CD4-positive, alpha-beta T cell treated with Interleukin-17A for 1 hour (primary cell): ENCODE results near the gene MYO7B.

Experiments
- DNase-seq: peaks from one replicate; pipeline ENCODE4 v3.0.0-alpha.2; 2020

MYO7B gene

GRCh38 chr2:127575185-127575765 is 39.8 kb downstream of the MYO7B start:
- no peak for DNase-seq

GRCh38 chr2:127575941-127576432 is 40.5 kb downstream of the MYO7B start:
- no peak for DNase-seq

GRCh38 chr2:127576433-127577207 is 41.1 kb downstream of the MYO7B start:
- DNase-seq, result no peak

- DNase-seq, result no peak
Observed at GRCh38 chr2:127577208-127577475, 41.7 kb downstream of the MYO7B start.

GRCh38 chr2:127577503-127577902 is 42.0 kb downstream of the MYO7B start:
- no peak for DNase-seq

GRCh38 chr2:127577973-127578372 is 42.5 kb downstream of the MYO7B start:
- no peak for DNase-seq

- no peak for DNase-seq
Observed at GRCh38 chr2:127578411-127578810, 42.9 kb downstream of the MYO7B start.

GRCh38 chr2:127579231-127579630 is 43.7 kb downstream of the MYO7B start:
- no peak for DNase-seq

GRCh38 chr2:127580167-127581049 is 44.9 kb downstream of the MYO7B start:
- no peak for DNase-seq

GRCh38 chr2:127581050-127581345 is 45.5 kb downstream of the MYO7B start:
- no peak for DNase-seq

- no peak for DNase-seq
Observed at GRCh38 chr2:127581516-127582490, 46.3 kb downstream of the MYO7B start.

- DNase-seq, result no peak
Observed at GRCh38 chr2:127582863-127583861, 47.7 kb downstream of the MYO7B start.

- DNase-seq, result no peak
Observed at GRCh38 chr2:127584047-127584446, 48.6 kb downstream of the MYO7B start.

- no peak for DNase-seq
Observed at GRCh38 chr2:127584516-127585033, 49.1 kb downstream of the MYO7B start.

GRCh38 chr2:127585270-127585807 is 49.9 kb downstream of the MYO7B start:
- no peak for DNase-seq

GRCh38 chr2:127586136-127586535 is 50.7 kb downstream of the MYO7B start:
- no peak for DNase-seq

GRCh38 chr2:127586746-127587295 is 51.3 kb downstream of the MYO7B start:
- DNase-seq, result no peak

GRCh38 chr2:127588241-127588640 is 52.8 kb downstream of the MYO7B start:
- DNase-seq, result no peak

- no peak for DNase-seq
Observed at GRCh38 chr2:127589358-127589757, 53.9 kb downstream of the MYO7B start.

- DNase-seq, result no peak
Observed at GRCh38 chr2:127589841-127590240, 54.4 kb downstream of the MYO7B start.
